NCI-H69 (cell line): ENCODE measurements around the gene RERE.

Experiments used
- DNase-seq: peaks from one replicate; lab custom pipeline; 2025; lab: John Stamatoyannopoulos, UW

Gene RERE

DNA sequence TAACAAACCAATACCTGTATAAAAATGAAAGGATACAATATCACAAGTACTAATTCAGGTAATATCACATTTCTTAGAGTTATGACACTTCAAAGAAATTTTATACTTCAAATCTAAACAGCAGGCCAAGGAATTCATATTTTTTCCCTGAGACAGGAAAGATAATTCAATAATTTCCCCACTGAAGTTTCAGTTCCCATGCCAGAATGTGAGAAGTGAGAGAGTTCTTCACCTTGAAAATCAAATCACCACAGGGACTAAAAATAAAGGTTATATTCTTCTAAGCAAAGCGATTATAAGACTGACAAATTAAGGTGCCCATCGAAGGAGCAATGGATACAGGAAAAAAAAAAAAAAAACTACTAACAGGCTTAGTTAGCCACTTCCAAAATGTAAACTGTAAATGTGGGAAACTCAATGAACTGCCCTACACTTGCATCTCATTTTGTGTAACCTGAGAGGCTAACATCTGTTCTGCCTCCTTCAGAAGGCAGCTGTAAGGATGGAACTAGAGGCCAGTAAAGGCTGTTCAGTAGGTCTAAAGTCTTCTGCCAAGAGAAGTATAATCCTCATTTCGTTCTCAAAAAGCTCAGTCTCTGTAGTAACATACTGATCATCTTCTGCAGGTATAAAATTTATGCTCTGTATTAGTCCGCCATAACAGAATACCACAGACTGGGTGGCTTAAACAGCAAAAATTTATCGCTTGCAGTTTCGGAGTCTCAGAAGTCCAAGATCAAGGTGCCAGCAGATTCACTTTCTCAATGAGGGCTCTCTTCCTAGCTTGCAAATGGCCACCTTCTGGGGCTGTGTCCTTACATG, 127.8 kb downstream of the RERE start:
- DNase-seq = peak; percentile 70

DNA sequence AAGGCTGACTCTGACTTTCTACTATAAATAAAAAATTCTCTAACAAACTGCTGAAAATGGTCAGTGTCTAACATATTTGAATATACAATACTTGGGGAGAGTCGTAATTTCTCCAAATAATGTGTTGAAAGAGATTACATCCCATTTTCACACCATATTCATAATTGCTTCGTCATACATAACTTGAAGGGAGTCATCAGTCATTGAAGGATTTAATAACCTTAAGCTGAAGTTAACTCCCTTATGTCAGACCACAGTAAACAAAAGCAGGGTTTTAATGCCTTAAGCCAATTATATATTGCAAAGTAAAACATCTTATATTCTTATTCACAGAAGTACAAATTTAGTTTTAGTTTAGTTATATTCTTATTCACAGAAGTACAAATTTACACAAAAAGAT, 129.9 kb downstream of the RERE start:
- peak; percentile 17 for DNase-seq

DNA sequence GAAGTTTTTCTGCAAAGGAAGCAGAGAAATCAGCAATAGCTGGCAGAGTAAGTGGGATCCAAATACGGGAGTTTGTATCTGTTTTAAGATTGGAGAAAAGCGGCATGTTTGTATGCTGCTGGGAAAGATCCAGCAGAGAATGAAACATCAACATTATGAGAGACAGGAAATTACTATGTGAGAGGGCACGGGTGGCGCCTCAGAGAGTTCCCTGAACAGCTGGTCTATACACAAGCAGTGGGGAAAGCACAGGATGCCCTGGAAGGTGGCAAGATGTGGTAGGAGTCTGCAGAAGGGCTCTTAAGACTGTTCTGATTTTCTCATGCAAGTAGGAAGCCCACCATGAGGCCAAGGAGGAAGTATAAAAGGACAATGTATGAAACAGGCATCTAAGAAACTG, 130.4 kb downstream of the RERE start:
- peak; percentile 78 for DNase-seq

DNA sequence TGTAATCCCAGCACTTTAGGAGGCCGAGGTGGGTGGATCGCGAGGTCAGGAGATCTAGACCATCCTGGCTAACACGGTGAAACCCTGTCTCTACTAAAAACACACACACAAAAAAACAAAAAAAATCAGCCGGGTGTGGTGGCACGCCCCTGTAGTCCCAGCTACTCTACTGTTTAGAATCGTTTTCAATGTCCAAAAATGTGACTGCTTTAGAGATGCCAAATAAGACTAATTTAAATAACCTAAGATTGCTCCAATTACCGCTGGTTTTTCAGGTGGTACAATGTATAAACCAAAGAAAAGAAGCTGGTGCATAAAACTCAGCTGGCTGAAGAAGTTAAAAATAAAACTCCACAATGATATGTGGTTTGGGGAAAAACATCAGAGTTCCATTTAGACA, 132.0 kb downstream of the RERE start:
- no peak for DNase-seq

DNA sequence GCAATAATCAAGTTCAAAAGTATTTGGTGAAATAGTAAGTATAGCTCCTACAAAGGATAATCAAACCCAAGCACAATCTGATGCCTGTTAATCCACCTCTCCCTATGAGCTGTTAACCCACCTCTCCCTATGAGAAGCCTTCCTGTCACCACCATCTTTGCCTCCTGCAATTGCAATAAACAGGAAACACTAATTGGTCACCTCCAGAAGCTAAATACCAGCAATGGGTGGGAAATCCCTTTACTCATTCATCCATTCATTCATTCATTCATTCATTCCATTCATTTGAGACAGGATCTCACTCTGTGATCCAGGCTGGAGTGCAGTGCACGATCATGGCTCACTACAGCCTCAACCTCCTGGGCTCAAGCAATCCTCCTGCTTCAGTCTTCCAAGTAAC, 132.8 kb downstream of the RERE start:
- peak; percentile 35 for DNase-seq

DNA sequence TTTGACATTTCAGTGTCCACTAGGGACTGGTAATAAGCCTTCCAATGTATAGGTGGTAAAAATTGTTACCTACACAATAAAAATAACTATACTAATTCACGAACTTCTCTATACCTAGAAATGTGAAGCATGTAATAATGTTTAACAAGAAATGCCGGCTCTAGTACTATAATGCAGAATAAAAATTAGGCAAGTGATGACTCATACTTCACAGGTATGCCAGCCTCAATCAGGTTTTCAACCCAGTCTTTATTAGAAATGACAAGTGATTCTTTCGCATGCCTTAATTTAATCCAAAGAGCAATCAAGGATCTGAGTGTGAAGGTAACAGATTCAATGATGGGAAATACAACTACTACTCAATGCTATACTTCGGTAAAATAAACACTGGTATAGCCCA, 134.9 kb downstream of the RERE start:
- DNase-seq = peak; percentile 18

DNA sequence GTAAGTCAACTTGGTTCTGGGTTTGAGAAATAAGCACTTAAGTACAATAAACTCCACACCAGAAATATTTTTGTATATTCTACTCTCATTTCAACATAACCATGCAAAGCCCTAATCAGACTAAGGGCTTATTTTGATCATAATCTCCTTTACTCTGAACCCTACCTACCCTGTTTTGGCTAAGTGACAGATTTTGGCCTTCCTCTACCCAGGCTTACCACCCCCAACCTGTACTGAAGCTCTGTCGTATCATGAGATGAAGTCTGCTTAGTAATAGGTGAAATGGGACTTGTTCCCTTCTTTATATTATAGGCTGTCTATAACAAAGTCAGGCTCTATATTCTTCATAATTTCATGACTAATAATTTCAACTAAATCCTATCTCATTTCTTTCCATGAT, 135.5 kb downstream of the RERE start:
- peak; percentile 70 for DNase-seq

DNA sequence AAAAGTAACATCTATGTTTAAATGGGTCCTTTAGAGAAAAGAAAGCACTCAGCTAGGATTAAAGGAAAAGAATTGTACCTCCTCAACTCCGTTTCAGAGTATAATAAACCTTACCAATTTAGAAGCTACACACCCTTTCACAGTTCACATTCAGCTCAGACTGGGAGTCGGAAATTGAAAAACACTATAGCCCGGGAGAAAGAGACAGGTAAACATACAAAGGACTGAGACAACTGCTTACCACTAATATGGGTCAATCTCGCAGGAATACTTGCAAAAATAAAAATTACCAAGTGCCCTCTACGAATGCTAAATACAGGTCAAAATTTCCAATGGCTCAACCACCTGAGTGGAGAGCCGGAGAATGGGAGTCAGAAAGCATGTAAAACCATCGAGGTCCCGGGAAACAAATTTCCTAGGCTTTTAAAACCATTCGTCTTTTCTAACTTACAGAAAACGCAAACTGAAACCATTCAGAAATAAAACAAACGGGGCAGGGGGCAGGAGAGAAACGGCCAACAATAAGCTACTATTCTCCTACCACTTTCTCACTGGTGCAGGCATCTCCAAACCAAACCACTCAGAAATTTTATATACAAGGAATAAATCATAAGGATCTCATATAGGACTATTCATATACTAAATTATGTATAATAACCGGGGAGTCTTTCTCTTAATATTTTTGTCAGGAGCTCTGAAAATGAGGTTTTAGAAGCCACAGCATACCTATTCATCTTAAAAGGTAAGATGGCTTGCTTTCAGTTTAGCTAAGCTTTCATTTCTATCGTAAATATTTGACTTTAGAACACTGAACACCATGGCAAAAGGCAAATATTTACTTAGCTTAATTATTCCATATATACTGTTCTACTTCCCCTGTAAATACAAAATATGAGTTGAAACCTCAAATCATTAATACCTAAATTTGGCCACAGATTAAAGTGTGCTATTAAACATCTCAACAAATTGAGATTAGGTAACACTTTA, 136.5 kb downstream of the RERE start:
- peak; percentile 79 for DNase-seq

DNA sequence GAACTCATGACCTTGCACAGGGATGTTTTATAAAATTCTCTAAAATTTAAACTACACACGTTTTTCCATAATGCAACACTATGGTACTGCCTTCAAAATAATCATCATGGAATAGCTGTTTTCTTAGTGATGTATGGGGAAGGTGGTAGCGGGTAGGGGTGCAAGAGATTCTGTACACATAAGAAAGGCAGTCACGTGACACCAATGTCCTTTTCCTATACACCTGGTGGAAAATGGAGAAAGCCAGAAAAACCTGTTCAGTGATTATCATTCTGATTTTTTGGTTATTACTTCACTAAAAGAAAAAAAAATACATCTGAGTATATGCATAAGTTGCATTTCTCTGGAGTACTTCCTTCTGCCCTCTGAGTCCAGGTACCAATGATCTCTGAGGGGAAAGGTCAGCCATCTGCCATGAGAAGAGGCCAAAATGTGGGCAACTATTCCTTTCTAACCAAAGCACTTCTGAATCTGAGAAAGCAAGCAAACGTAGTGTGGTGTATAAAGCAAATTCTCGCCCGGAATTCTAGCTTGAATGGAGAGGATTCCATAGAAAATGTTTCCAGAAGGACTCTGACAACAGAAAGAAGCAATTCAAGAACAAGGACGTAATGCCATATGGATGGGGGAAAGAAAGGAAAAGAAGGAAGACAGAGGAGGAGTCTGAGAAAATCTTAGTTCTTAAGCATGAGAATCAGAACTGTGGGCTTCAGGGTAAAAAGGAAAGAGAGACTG, 137.3 kb downstream of the RERE start:
- DNase-seq = peak; percentile 33

DNA sequence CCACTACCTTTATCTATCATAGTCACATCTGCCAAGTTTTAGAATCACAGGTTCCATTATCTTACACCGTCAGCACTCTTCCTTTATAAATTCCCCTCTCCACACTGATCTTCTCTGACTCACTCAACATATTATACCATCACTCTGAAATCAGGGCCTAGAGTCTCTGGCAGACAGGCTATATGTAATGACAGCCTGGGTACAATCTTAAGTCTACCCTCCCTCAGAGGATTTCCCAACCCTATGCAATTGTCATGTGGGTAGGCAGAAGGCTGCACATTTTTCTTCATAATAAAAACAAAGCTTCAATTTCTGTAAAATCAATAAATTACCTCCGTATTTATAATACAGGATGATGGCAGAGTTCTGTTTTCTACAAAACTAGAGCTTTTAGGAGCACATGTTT, 138.0 kb downstream of the RERE start:
- peak; percentile 42 for DNase-seq

DNA sequence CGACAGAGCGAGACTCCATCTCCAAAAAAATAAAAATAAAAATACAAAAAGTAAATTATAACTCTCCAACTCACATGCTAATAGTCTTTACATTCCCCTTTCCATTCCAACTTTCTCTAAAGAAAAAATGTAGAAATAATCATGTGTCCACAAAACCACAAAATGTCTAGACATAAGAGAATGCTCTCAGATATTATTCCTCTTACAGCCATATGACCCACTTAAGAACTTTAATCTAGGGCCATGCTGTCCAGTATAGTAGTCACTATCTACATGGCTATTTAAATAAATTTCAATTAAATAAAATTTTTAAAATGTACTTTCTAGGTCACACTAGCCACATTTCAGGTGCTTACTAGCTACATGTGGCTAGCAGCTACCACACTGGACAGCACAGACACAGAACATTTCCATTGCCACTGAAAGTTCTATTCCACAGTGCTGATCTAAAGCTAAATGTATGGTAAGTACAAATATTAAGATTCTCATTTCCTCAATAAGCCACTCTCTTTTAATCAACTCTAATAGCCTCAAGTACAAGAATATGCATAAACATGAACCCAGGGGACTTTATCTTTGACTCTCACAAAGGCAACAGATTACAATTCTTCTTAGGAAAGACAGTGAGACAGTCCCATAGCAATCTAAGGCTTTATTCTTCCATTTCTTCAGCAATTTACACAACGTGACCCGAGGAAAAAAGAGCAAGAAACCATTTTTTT, 138.6 kb downstream of the RERE start:
- DNase-seq = no peak

DNA sequence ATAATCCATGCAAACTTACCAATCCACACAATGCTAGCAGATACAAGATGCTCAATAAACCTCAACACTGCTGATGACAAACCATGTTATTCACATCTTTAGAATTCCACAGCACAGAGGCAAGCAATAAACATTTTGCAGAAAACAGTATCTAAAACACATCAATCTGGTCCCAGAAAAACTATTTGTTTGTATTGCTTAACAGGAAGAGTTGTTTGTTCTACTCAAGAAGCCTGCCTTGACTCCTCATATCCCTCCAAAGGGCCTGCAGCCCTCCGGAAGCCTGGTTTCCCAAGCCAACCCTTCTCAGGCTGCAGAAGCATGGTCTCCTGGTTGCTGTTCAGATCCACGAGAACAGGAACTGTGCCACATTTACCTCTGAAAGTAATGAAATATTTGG, 139.7 kb downstream of the RERE start:
- DNase-seq = no peak

DNA sequence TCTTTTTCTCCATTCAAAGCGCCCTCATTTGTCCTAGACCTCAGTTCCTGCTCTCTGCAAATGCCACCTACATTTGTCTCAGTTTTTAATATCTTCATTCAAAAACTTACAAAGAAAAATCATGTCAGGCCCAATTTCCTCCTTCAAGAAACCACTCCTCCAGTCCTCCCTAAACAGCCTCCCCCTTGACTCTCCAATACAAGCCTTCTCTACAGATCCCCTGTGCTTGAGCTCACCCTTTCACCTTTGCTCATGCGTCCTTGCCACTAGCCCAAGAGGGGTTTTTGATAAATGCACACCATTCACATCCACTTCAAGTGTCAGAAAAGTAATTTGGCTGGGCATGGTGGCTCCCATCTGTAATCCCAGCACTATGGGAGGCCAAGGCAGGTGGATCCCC, 140.6 kb downstream of the RERE start:
- DNase-seq = no peak

DNA sequence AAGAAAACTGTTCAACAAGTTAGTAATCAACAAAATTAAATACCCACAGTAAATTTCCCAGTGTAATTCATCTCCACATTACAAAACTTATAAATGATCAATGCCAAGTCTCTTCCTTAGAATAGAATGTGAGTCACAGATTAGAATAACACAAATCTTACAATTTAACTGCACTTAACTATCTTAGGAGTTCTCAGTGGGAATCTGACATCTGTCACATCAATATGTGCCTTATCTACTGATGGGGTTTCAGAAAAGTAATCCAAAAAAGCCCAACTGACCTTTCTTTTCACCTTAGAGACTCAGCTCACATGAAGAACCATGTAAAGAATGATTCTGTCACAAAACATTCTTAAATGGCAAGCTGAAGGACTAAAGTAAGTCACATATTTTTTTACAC, 141.4 kb downstream of the RERE start:
- DNase-seq = no peak

DNA sequence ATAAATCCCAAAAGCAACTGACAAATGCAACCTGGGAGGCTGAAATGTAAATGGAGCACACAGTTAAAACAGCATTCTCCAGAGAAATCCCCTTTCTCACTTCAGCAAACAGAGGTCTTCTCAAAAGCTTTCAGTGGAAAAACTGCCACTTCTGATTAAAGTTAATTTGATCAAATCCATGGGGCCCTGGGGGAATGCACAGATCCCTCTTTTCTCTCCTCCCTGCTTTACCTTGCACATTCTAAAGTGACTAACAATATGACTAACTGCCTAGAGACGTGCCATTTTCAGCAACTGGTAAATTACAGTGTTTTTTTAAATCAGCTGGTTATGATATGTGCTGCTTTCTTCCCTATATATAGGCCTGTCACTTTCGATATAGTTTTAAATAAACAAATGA, 142.5 kb downstream of the RERE start:
- peak; percentile 59 for DNase-seq

DNA sequence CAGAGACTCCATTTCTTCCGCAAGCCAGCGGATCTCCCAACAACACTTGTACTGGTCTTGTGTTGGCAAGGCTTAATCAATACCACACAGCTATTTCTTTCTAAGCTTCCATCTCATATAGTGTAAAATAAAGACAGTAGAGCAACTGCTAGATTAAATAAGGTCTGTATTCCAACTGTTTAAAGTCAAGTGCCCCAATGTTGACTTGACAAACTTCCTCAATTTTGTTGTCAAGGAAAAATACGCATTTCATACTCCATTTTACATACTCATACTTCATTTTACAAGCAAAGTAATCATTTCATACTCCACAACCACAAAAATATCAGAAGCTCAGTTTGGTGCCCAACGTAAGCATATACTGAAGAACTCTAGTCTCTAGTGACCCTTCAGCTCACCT, 143.0 kb downstream of the RERE start:
- DNase-seq = no peak

DNA sequence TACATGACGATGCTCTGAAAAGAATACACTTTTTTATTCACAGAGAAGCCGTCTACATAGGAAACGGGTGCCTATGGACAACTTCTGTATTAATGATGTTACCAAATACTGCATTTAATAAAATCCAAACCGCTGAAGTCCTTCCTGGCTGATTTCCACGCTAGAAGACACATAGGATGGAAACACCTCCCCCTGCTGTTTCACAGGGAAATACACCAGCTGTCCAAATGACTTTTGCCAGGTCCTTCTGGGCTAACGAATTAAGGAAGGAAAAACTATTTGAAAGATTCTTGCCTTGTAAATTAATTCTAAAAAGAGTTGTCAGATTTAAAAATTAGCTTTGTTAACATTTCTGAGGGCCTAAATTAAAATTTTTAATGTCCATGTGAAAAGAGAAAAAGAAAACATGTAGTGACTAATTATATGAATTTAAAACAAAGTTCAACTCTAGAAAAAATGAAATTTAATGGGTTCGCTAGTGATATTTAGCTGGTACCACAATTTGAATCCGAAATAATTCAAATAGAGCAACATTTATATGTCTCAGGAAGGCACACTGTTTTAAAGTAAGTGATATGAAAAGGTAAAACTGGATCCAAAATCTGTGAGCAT, 146.0 kb downstream of the RERE start:
- DNase-seq = peak; percentile 70

DNA sequence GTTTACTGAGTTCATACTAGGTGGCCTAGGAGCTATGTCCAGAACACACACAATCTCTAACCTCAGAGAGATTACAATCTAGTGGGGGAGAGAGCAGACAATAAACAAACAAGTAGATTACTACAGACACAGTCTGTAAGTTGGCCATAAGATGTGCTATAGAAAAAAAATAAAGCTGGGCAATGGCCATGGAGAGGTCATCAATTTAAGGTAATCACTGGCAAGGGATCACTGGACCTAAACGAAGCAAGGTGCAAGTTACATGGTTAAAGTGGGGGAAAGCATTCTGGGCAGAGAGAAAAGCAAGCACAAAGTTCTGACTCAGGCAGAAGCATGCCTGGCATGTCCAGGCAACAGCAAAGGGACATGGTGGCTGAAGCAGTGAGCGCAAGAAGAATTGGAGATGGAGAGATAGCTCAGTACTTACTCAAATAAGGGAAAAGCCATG, 147.0 kb downstream of the RERE start:
- peak; percentile 14 for DNase-seq

DNA sequence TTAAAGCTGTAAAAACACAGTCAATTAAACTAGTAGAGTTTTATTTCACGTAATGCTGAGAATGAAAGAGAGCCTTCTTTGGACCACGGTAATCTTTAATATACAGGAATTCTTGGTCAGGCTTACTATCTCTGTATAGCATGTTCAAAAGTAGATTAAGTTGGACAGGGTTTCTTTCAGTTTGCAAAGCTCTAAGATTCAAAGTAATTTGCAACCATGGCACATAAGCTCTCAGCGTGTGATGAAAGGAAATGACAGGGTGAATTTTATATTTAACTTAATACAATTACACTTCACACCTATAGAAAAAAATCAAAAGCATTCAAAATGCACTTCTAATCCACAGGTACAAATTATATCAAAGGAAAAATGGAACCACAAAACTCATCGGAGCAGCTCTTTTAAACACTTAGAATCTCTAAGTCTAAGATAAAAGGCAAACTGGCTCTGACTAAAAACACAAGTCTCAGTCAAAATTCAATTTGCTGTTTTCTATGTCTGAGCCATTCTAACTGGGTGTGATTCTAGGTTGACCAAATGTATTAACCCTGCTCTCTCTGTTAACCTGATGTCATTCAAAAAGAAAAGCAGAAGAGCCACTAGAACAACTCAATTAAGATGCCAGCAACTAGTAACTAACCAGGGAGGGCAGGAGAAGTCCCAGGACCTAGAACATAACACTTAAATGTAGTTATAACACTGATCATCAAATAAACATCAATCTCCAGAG, 147.7 kb downstream of the RERE start:
- no peak for DNase-seq

DNA sequence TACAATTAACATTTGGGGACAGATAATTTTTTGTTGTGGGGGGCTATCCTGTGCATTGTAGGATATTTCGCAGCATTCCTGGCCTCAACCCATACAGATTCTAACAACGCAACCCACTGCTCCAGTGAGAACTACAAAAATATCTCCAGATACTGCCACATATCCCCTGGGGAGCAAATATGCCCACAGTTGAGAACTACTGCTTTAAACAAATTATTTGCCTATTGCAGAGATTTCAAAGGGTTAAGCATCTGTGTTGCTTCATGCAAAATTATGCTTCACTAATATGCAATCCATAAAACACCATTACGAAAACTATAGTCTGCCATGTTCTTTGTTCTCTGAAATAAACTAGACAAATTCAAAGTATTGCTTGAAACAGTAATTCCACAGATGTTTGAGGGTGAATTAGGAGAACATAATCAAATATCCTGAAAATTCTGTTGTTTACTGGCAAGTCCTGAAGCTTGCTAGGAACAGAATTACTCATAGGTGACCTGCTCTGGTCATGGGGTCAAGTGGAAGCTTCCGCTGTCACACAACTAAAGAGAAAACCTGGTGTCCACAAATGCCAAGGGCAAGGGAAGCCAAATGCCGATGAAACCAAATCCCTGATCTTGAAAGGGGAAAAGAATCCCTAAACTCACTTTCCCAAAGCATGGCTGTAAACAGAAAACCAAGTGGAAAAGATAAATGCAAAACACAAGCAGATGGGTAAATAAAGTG, 149.4 kb downstream of the RERE start:
- DNase-seq = no peak
